GM21723 (cell line): ENCODE measurements around the gene SUPT3H.

Source experiments
- ATAC-seq: cut with Tn5 transposase; IDR thresholded peaks from one replicate; pipeline ENCODE4 v1.9.1; 2021; ENCODE audit warnings: mild to moderate bottlenecking, moderate library complexity; ENCODE audit not compliant: unreplicated experiment

Gene SUPT3H

GRCh38 chr6:45265246-45265645 lies 112.5 kb downstream of the SUPT3H start:
- ATAC-seq: no peak

GRCh38 chr6:45260696-45261095 lies 117.0 kb downstream of the SUPT3H start:
- ATAC-seq: no peak

GRCh38 chr6:45256697-45257695 lies 120.7 kb downstream of the SUPT3H start:
- ATAC-seq: no peak

GRCh38 chr6:45255434-45255833 lies 122.3 kb downstream of the SUPT3H start:
- no peak for ATAC-seq

GRCh38 chr6:45254253-45254652 lies 123.5 kb downstream of the SUPT3H start:
- ATAC-seq: no peak

GRCh38 chr6:45253453-45253852 lies 124.3 kb downstream of the SUPT3H start:
- ATAC-seq: no peak

- no peak for ATAC-seq
These were observed 146.1 kb downstream of the SUPT3H start for GRCh38 chr6:45231660-45232059.

GRCh38 chr6:45229416-45229815 lies 148.3 kb downstream of the SUPT3H start:
- no peak for ATAC-seq

- ATAC-seq: no peak
These were observed 151.7 kb downstream of the SUPT3H start for GRCh38 chr6:45226081-45226480.

GRCh38 chr6:45222380-45222779 lies 155.4 kb downstream of the SUPT3H start:
- ATAC-seq: no peak

GRCh38 chr6:45215759-45216158 lies 162.0 kb downstream of the SUPT3H start:
- ATAC-seq: no peak

- ATAC-seq: no peak
These were observed 164.8 kb downstream of the SUPT3H start for GRCh38 chr6:45212976-45213375.

GRCh38 chr6:45209762-45210161 lies 168.0 kb downstream of the SUPT3H start:
- no peak for ATAC-seq

- ATAC-seq: no peak
These were observed 170.8 kb downstream of the SUPT3H start for GRCh38 chr6:45206793-45207492.

- ATAC-seq: no peak
These were observed 176.2 kb downstream of the SUPT3H start for GRCh38 chr6:45201484-45201883.

GRCh38 chr6:45200510-45200909 lies 177.2 kb downstream of the SUPT3H start:
- ATAC-seq: no peak

- no peak for ATAC-seq
These were observed 178.2 kb downstream of the SUPT3H start for GRCh38 chr6:45199554-45199953.

GRCh38 chr6:45196121-45196520 lies 181.6 kb downstream of the SUPT3H start:
- ATAC-seq: no peak

- no peak for ATAC-seq
These were observed 182.6 kb downstream of the SUPT3H start for GRCh38 chr6:45195137-45195536.

- no peak for ATAC-seq
These were observed 185.2 kb downstream of the SUPT3H start for GRCh38 chr6:45192556-45192955.

- ATAC-seq: no peak
These were observed 186.3 kb downstream of the SUPT3H start for GRCh38 chr6:45191414-45191813.

GRCh38 chr6:45187836-45188235 lies 189.9 kb downstream of the SUPT3H start:
- ATAC-seq: no peak
